Mucosa of gallbladder (tissue), 1 donor: ENCODE results near the gene TMCC1. TPM values are rescaled to one million over a fixed set of nuclear protein-coding genes. Genes with fewer than 3 reads are reported as not detected.

Source experiments
- DNase-seq: peaks from one replicate; pipeline ENCODE4 v3.0.0-alpha.2; 2020; ENCODE audit warnings: low spot score
- total RNA-seq: library from RNA; stranded (reverse); gene quantifications from one replicate; pipeline ENCODE4 v1.2.1, GENCODE V29; 2021
- donor health status: DM: no; HTN: no; CAD: no.

Gene TMCC1
- total RNA-seq, 1 donor from 2014 or later = 52.9 TPM

DNA sequence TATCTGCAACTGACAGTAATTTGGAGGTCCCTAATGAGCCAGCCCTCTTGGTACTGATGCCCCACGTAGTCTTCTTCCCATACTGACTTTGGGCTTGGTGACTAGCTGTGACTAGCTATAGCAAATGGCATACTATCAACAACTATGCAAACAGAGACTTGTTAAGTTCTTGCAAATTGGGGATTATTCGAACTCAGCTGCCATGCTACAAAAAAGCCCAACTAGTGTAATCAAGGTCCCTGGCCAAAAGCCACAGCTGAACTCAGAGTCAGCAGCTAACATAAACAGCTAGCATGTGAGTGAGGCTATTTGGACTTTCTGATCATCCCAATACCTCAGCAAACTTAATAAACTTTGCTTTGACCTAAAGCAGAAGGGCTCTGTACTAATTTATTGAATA is 165.8 kb downstream of the TMCC1 start:
- DNase-seq = no peak

GRCh38 chr3:129723558-129724324 is 169.8 kb downstream of the TMCC1 start:
- DNase-seq = peak; percentile 57

DNA sequence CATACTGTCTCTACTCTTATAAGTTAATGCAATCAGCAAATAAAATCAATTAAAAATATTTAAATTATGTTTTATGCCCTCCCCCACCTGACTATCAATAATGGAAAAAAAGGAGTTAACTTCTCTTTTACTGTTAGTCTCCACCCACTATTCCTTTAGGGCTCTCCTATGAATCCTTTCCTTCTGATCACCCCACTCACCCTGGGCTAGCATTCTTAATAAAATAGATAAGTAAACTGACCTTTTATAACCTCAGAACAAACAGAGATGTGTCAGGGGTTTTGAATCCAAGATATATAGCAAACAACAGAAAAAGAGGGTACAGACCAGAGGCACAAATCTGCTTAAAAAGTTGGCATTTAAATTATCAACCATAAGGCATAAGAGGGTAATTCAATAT is 171.0 kb downstream of the TMCC1 start:
- DNase-seq = no peak

GRCh38 chr3:129718201-129718600 is 175.3 kb downstream of the TMCC1 start:
- no peak for DNase-seq

- DNase-seq = no peak
Observed at GRCh38 chr3:129715854-129716253, 177.7 kb downstream of the TMCC1 start.

DNA sequence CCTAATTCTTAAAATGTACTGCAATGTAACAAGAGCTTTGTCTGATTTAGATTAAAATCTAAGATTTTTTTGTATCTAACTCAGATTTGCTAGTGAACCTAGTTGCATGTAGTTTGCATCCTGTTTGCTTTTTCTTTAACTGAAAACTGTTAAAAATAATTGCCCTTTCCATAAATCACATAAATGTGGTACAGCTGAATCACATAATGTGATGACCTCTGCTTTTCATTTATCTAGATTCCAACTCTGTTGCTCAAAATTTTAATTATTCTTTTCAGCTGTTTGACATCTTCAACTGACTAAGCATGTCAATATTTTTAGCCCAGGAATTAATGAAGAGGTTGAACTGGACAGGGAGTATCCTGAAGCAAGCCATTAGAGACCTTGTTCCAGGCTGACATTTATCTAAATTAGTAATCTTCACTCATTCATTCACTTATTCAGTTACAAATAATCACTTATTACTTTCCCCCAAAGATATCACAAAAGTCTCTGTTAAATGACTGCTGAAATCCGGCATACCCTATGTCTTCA is 185.1 kb downstream of the TMCC1 start:
- no peak for DNase-seq

DNA sequence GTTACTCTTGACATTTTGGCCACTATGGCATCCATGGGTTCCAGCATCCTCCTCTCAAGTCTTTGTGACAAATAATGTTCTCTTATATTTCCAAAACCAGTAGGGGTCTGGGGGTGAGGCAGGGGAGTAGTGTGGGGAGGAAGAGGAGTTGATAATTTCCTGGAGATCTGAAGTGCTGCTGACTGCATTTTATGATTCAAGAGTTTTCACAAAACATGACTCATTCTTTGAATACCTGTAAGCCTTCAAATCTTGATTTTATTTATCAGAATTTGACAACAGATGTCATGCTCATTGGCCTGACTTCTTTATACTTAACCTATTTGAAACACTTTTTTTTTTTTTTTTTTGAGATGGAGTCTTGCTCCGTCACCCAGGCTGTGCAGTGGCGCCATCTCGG is 188.2 kb downstream of the TMCC1 start:
- no peak for DNase-seq

- DNase-seq = no peak
Observed at GRCh38 chr3:129703913-129704312, 189.6 kb downstream of the TMCC1 start.

GRCh38 chr3:129702934-129703712 is 190.4 kb downstream of the TMCC1 start:
- no peak for DNase-seq

- DNase-seq = no peak
Observed at GRCh38 chr3:129701161-129701560, 192.3 kb downstream of the TMCC1 start.

- DNase-seq = no peak
Observed at GRCh38 chr3:129699612-129700011, 193.9 kb downstream of the TMCC1 start.

GRCh38 chr3:129699199-129699598 is 194.3 kb downstream of the TMCC1 start:
- DNase-seq = no peak

GRCh38 chr3:129697229-129697969 is 196.1 kb downstream of the TMCC1 start:
- DNase-seq = no peak

- peak; percentile 24 for DNase-seq
Observed at GRCh38 chr3:129696430-129696829, 197.1 kb downstream of the TMCC1 start.

DNA sequence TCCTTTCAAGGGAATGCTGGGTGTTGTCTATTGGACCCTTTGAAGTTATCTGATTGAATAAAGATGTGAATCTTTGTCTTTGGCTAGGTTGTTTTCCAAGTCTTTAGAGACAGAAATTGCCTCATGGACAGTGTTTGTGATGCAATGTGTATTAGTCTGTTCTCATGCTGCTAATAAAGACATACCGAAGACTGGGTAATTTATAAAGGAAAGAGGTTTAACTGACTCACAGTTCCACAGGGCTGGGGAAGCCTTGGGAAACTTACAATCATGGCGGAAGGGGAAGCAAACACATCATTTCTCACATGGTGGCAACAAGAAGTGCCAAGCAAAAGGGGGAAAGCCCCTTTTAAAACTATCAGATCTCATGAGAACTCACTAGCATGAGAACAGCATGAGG is 198.3 kb downstream of the TMCC1 start:
- DNase-seq = no peak

DNA sequence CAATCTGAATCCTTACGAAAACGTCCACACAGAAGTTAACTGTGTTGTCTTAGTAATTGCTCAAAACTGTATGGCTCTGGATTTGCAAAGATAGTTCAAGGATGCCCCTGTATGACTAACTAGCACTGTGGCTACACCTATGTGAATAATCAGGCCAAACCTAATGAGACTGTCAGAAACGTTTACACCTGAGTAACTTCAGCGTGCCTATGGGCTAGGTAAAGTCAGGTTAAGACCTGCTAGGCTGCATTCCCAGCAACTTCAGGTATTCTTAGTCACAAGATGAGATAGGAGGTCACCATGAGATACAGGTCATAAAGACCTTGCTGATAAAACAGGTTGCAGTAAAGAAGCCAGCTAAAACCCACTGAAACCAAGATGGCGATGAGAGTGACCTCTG is 199.3 kb downstream of the TMCC1 start:
- no peak for DNase-seq

DNA sequence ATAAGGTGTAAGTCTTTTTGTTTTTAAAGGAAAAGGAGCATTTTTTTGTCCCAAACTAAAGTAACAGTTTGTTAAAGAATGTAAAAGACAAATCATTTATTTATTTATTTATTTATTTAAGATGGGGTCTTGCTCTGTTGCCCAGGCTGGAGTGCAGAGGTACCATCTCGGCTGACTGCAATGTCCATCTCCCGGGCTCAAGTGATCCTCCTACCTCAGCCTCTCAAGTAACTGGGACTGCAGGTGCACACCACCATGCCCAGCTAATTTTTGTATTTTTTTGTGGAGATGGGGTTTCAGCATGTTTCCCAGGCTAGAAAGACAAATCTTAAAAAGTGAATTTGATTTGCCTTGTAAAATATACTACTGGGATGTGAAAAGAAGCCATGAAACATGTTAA is 200.8 kb downstream of the TMCC1 start:
- no peak for DNase-seq

DNA sequence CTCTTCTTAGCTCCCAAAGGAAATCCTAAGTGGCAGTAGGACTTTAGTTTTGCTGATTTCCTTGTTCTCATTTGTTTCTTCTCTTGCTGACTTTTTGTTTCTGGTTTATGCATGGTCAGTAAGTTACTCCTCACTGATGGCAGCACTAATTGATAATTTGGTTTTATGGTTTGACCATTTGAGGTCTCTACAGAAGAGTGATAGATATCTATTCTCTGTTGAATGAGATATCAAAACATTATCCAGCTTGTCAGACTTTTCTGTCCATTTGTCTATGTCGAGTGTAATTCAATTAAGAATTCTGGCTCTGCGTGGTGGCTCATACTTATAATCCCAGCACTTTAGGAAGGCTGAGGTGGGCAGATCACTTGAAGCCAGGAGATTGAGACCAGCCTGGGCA is 202.5 kb downstream of the TMCC1 start:
- DNase-seq = no peak

DNA sequence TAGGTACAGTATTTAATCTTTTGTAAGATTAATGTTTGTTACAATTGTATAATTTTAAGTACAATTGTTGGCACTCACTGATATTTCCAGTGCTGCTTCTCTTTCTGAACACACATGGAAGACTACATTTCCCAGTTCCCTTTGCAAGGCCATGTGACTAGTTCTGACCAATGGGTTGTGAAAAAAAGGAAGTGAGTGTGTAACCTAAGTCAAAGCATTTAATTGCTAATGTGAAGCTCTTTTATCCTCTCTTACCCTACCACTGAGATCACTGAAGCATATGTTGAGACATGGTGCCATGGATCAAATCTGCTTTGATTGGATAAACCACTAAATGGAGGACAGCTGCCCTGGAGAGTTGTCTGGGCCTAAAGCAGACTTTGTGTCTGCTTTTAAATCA is 203.1 kb downstream of the TMCC1 start:
- peak; percentile 44 for DNase-seq

DNA sequence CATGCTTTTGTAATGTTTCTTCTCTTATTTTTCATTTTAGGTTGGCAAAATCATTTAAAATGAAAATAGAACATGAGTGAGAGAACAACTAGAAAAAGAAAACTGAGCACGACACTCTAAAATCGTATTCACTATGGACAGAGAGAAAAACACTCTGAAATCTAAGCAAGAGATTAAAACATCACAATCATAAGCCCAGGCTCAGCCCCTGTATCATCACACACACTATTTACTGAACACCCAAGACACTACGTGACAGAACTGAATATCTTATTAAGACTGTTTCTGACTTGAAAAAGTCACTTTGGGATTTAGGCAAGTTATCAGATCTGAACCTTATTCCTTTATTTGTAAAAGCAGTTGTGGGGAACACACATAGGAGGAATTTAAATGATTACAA is 204.5 kb downstream of the TMCC1 start:
- no peak for DNase-seq

DNA sequence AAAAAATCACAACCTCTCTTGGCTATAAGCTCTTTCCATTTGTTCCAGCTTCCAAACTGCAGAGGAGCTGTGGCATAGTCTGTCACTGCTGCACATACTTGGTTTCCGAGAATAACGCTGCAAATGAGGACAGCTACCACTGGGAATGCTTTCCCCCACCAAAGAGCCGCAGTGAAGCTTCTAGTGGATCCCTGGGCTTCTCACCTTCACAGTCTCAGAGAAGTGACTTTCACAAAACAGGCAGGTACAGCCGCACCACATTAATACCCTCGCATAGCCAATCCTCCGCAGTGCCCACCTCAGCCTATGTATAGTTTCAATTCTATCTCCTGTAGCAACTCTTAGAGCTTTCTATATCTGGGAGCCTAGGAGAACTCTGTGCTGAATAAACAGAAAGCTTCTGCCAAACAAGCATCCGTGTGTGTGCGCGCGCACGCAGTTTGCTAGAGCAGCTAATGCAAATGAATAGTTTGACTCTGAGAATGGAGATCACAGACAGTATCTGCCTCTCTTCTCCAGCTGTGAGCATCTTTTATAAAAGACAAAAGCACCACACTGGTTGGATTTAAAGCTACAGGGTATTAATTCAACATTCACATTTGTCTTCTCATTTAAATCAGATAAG is 205.1 kb downstream of the TMCC1 start:
- peak; percentile 77 for DNase-seq

DNA sequence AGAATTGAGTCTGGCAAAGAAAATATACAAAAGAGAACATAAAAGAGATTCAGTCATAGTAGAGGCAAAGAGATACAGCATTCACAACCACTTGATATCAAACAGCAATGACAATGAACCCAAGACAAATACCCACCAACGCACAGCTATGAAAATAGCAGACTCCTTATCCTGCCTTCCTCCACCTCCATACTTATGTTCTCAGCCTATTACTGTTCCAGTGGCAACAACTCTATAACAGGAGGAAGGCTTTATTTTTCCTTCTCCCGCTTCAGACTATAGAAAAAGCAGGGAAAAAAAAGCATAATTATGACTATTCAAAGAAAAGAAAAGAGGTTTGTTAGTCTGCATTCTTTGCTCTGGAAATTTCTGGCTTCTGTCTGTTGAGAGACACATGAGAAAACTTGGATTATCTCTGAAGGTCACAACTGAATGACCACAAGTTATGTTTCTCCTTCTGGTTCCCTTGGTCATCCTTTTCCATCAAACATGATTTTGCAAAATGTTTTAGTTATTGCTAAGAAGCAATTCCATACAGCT is 205.9 kb downstream of the TMCC1 start:
- no peak for DNase-seq
